ENCODE data around the gene STT3B. TPM values are rescaled to one million over a fixed set of nuclear protein-coding genes. Genes with fewer than 3 reads are reported as not detected.
A peak's percentile ranks its signal among the peaks of the same experiment; 100 is the strongest.

The STT3B gene
- total RNA-seq, 1 experiment from 2014 or later, result 74.7 TPM

DNA sequence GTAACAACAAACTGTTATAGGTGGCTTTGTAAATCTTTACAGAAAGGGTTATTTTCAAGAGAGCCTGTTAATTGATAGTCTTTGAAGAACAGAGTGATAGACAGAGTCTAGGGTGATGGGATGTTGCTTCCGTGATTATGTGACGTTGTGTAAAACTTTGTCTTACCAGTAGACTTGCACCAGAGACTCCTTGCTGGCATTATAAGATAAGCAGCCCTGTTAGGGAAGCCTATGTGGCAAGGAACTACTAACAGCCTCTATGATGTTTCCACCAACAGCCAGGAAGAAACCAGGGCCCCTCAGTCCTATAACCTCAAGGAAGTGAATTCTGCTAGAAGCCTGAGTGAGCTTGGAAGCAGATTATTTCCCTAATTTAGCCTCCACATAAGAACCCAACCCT lies 18.9 kb downstream of the STT3B start:
- no peak for DNase-seq (ENCODE audit: low read depth)

DNA sequence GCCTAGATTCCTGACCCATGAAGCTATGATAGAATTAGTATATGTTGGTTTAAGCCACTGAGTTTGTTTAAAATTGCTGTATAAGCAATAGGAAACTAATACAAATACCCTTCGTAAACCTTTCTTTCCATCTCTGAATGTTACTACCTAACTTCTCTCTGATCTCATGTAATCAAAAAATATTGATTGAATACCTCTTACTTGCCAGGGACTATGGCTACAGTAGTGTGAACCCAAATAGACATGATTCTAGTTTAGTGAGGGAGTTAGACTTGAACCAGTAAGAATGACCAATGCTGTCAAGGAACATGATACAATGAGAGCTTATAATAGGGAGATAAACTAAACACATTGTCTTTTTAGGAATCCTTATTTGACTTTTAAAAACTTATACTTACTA lies 19.4 kb downstream of the STT3B start:
- DNase-seq (ENCODE audit: low read depth), result no peak

DNA sequence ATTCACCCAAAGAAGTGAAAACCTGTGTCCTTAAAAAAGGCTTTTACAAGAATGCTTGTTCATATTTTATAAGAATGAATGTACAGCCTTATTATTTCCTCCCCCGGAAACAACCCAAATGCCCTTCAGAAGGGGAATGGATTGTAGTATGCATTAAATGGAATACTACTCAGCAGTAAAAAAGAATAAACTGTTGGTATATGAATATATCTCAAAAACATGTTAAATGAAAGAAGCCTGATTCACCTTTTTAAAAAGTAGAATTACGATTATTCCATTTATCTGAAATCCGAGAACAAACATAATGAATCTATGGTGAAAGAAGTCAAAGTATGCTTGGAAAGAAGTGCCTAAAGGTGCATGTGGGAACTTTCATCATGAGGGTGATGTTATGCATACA lies 20.5 kb downstream of the STT3B start:
- DNase-seq (ENCODE audit: low read depth), result no peak

DNA sequence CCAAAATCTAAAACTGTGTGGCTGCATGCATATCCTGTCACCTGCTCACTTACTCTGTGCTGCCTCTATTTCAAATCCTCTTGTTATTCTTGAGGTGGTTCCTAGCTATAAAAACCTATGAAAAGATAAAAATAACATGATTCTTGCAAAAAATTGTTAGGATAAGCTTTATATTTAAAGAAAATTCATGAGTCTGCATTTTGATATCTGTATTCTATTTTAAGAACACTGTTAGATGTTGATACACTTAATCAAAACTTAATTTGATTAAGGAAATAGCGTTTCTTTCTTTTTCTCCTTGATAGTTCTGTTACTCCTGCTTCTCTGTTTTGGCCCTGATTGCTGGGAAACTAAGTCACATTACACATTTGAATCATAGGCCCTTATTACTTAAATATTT lies 22.5 kb downstream of the STT3B start:
- DNase-seq (ENCODE audit: low read depth), result no peak

DNA sequence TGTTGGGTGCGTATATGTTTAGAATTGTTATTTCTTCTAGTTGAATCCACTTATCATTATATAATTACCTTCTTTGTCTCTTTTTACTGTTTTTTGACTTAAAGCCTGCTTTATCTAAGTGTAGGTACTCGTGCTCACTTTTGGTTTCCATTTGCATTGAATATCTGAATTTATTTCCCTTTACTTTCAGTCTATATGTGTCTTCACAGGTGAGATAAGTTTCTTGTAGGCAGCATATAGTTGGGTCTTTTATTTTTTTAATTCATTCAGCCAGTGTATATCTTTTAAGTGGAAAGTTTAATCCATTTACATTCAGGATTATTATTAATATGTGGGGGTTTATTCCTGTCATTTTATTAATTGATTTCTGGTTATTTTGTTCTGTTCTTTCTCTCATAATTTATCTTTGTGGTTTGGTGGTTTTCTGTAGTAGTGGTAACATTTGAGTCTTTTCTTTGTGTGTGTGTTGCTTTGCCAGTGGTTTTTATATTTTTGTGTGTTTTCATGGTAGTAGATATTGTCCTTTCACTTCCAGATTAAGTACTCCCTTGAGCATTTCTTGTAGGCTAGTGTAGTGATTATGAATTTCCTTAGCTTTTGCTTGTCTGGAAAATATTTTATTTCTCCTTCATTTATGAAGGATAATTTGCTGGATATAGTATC lies 27.3 kb downstream of the STT3B start:
- no peak for DNase-seq (ENCODE audit: low read depth)

DNA sequence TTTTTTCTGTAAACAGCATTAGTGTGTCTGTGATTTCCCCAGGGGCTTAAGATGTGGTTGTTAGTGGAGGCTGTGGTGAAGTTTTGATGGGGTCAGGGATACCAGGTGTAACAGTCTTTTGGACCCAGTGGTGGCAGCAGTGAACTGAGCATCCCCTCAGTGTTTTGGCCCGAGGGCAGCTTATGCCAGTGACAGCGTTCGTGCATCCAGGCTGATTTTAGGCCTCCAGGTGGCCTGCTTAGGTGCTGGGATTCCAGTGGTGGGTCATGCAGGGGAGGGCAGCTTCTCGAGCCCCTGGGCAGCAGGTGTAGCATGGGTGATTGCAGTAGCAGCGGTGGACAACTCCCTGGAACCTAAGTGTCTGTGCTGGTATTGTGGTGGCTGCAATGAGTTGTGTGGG lies 29.2 kb downstream of the STT3B start:
- no peak for DNase-seq (ENCODE audit: low read depth)

DNA sequence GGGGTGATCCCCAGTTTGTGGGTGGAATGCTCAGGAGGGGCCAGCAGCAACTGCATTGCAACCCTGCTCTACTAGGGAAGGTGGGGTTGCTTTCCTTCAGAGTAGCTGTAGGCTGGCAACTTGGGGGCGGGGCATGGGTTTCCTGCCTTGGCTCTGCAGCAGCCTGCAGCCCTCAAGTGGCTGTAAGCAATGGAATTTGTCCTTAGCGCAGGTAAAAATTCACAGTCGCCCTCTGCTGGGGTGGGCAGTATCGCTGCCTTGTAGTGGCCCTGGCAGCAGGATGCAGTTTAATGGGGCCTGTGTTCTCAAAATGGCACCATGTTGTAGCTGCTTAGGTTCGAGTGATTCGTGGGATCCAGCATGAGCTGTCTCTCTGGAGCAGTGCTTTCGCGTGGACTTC lies 29.8 kb downstream of the STT3B start:
- DNase-seq (ENCODE audit: low read depth), result no peak

DNA sequence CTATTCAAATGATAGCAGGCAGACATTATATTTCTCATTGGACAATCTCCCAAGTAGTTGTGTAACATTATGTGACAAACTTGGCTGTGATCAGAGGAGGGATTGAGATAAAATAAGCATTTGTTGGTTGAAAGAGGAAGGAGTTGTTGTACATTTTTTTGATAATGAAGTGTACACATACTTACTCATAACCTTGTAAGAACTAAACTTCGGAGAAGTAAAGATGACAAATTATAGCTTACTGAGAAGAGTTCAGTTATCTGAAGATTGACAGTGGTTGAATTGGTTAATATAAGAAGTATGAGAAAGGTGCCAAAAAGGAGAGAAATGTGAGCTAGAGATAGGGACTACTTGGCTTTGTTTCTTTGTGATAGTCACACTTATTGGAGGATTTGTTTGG lies 32.6 kb downstream of the STT3B start:
- DNase-seq (ENCODE audit: low read depth), result no peak

DNA sequence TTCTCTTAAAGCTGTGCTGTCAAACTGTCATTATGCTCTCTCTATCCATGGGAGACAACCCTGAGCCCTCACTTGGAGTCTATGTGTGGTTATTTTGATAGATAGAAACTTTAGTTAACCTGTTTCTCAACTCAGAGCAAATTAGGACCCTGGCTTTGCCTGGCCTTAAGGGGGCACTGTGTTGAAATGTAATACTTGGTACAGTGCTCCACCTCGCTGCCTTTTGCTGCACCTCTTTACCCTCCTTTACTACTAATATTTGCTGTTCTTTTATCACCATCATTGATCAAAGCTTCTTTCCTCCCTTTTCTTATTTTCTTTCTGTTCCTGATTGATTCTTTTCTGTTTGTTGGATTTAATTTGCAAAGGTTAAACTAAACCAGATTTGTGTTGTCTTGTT lies 34.3 kb downstream of the STT3B start:
- DNase-seq (ENCODE audit: low read depth), result peak; percentile 3

DNA sequence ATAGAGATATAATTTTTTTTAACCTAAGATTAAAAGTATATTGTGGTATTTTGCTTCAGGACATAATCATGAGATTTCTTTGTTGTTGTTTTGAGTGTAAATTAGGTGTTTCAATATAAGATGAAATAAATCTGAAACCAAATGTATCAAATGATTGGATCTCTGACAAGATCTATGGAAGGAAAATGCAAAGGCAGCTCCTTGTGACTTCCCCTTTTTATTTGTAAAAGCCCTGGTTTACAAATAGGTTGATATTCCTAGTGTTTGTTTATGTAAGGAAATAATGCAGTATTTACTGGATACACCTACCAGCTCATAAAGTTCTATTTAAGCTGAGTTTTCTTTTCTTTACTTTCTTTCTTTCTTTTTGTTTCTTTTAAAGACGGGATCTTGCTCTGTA lies 35.9 kb downstream of the STT3B start:
- DNase-seq (ENCODE audit: low read depth), result no peak

DNA sequence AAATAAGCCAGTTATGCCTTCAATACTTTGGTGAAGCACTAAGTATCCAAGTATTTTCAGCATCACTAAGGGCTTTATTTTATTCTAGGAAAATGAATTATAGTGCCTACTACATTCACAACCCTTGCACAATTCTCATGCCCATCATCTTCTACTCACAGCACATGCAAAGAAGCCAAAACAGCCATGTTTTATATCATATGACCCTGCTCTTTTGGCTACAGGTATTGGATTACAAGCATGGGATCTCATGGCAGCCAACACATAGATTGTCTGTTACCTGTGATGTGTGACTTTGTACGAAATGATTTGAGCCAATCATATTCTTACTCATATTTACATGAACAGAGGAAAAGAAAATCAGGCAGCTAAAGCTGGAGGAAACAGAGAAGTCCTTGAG lies 38.6 kb downstream of the STT3B start:
- DNase-seq (ENCODE audit: low read depth), result no peak

DNA sequence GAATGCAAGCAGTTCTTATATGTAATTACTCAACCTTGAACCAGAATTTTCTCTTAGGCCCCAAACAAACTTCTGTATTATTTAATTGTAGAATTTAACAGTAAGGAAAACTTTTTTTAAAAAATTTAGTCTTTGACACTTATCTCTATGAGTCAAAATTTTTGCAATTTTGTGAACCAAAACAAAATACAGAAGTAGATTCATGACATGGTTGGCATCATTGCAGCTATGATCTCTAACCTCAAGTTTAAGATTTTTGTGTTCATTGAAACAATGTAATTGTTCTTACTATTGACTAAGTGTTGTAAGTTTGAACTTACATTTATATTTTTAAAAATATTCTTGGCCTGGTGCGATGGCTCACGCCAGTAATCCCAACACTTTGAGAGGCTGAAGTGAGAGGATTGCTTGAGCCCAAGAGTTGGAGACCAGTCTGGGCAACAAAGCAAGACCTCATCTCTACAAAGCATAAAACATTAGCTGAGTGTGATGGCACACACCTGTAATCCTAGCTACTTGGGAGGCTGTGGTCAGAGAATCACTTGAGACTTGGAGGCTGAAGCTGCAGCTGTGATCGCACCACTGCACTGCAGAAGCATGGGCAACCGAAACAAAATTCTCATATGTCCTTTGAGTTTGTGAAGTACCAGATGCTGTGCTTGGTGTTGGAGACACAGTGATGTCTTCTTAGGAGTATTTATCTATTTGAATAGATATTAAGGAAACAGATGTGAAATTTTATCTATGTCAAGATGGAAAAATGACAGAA lies 39.7 kb downstream of the STT3B start:
- DNase-seq (ENCODE audit: low read depth), result no peak

DNA sequence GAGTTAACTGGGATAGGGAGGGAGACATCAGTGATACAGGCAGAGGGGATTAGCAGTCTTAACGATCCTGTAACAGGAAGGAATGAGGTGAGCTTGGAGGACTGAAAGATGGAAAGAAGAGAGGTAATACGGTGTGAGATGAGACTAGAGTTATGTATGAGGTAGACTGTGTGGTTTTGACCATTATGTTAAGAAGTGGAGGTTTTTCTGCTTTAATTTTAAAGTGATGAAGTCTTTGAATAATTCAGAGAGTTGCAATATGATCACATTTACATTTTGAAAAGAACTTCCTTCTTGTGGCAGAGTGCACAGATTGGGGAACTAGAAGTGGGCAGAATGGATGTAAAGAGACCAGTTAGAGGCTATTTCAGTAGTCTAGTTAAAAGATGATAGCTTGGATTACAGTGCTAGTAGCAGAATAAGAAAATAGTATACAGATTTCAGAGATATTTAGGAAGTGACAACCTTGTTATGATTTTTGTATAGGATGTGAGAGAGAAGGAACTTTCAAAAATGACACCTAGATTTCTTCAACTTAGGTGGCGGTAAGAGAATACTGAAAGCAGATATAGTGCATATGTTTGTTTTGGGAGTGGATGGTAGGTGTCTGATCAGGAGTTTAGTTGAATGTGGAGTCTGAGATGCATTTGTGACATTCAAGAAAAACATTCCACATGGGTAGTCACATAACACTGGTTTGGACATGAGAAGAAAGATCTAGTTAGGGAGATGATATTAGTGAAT lies 40.5 kb downstream of the STT3B start:
- DNase-seq (ENCODE audit: low read depth), result no peak

DNA sequence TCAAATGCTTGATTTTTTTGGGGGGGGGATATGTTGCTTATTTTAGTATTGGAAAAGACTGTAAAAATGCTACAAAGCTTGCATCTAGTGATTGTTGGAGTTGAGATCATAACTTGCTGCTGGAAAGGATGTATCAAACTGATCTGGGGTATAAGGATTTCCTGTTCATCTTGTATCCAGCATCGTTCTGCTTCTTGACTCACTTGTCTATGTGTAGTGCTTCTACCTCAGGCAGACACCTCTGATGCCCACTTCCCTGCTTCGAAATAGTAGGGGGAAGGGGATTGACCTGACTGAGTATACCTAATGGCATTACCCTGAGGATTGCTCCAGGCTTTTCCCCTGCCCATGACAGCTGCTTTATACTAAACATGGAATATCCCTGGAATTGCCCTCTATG lies 42.7 kb downstream of the STT3B start:
- DNase-seq (ENCODE audit: low read depth), result no peak

DNA sequence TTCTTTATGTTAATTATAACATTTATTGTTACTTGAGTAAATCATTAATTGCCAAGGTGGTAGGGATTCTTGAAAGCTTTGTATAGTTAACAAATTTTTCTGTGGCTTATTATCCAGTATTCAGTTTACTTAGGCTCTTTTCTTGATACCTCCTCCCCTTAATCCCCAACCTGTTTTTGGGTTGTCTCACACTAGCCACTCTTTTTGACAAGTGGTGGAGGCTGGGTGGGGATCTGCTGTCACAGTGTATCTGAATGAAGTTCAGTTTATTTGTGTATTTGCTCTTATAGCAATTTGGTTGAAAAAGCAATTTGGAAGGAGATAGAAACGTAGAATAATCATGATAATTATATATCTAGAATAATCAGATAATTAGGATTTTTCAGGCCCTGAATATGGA lies 43.8 kb downstream of the STT3B start:
- no peak for DNase-seq (ENCODE audit: low read depth)

DNA sequence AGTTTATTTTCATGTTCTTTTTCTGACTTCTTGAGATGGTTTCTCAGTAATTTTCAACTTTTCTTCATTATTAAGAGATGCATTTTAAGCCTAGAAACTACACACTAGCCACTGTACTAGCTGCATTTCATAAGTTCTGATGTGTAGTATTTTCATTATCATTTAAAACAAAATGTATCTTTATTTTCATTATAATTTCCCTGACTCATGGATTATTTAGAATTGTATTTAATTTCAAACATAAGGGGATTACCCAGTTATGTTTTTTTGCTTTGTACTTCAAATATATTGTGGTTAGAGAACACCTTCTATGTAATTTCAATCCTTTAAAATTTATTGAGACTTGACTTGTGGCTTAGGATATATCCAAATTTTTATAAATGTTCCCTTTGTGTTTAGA lies 44.5 kb downstream of the STT3B start:
- DNase-seq (ENCODE audit: low read depth), result no peak

DNA sequence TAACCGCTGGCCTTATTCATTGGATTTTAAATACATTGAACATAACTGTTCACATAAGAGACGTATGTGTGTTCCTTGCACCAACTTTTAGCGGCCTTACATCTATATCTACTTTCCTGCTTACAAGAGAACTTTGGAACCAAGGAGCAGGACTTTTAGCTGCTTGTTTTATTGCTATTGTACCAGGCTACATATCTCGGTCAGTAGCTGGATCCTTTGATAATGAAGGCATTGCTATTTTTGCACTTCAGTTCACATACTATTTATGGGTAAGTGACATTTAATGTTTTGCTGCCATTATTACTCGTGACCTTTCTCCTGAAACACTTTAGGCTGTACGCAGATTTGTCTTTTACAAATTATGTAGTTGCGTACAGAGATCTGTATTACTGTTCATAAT lies 47.1 kb downstream of the STT3B start:
- DNase-seq (ENCODE audit: low read depth), result no peak

DNA sequence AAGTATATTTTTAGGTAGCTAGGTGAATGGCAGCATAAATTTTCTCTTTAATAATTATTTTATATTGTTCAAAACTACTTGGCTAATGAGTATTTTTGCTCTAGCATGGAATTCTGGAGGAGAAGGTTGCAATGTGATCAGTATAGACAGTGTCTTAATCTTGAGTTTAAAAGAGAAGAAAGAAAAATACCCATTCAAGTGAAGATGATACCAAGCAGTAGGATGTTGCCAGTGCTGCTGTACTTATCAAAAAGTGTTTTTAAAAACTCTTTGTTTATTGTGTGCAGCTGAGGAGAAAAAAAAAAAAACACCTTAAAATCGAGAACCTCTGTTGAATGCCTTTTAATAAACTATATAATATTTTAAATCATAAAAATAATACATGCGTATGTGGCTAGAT lies 47.9 kb downstream of the STT3B start:
- DNase-seq (ENCODE audit: low read depth), result no peak

DNA sequence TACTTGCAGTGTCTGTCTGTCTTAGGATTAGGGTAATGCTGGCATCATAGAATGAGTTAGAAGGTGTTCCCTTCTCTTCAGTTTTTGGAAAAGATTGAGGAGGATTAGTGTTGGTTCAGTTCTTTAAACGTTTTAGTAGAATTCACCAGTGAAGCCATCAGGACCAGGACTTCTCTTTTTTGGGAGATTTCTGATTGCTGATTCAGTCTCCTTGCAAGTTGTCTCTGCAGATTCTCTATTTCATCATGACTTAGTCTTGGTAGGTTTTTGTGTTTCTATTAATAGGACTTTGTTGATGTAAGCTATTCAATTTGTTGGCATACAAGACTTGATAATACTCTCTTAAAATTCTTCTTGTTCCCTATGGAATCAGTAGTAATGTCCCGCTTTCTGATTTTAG lies 48.9 kb downstream of the STT3B start:
- DNase-seq (ENCODE audit: low read depth), result no peak

DNA sequence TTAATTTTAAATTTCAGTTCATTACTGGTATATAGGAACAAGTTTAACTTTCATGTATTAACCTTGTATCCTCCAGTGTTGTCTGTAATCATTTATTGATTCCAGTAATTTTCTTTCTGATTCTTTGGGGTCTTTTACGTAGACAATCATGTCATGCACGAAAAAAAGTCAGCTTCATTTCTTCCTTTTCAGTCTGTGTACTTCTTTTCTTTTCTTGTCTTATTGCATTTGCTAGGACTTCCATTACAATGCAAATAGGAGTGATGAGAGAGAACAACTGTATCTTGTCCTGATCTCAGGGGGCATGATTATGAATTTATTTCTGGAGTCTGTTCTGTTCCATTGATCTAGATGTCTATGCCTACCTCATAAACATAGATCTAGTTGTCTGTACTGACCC lies 56.5 kb downstream of the STT3B start:
- DNase-seq (ENCODE audit: low read depth), result no peak

DNA sequence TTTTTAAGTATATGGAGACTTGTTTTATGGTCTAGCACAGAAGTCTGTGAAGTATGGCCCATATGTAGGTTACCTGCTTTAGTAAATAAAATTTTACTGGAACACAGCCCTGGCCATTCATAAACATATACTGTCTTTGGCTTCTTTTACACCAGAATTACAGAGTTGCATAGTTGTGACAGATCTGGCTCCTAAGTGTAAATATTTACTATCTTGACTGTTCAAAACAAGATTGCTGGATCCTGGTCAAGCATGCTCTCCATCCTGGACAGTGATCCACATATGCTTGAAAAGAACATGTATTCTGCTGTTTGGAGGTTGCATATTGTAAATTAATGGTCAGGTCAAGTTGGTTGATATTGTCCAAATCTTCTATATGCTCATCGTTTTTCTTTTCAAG lies 57.9 kb downstream of the STT3B start:
- no peak for DNase-seq (ENCODE audit: low read depth)

DNA sequence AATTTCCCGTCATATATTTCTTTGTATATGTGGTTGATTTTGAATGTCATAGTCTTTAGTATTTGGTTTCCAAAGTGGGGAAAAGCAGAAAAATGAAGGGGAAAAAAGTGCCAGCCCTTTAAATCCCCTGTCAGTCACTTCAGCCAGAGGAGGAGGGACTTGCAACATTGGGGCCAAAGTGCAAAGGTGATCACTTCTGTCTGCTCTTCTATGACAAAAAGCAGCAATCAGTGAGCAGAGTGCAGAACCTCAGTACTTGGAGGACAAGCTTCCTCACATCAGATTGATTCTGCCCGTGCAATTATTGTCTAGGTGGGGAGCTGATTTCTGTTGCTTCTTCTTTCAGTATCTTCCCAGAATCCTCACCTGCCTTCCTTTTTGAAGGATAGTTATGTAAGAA lies 60.0 kb downstream of the STT3B start:
- no peak for DNase-seq (ENCODE audit: low read depth)

DNA sequence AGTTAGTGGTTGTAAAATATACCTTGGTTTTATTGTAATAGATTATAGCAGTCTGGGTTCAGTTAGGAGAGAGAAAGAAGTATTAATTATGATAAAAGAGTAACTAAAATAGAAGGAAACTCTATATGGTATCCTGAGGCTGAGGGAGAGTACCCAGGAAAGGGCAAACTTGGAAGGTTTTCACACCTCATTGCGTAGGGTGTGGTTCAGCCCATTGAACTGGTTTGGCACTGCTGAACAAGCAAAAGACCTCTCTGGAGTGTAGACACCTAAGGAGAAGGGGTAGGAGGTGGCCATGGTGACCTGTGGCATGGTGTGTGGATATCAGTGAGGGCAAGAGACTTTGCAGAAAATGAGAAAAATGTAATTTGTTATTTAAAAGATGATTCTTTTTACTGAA lies 63.5 kb downstream of the STT3B start:
- DNase-seq (ENCODE audit: low read depth), result no peak
